AG09309 (cell line): ENCODE data around the gene C20orf141.

Experiments used
- DNase-seq: peaks from one replicate; pipeline ENCODE4 v3.0.0-alpha.2; 2010; ENCODE audit warnings: low read depth
- H3K4me3 ChIP-seq: 2 replicates; pipeline ENCODE4 v1.5.1; 2011; ENCODE audit warnings: mild to moderate bottlenecking, low read depth, low read length, moderate library complexity; ENCODE audit not compliant: control insufficient read depth
- CTCF ChIP-seq: IDR thresholded peaks from 2 replicates; pipeline ENCODE4 v1.5.1; 2011; ENCODE audit warnings: mild to moderate bottlenecking, low read depth, low read length, inconsistent platforms; ENCODE audit not compliant: insufficient read depth, control insufficient read depth; ENCODE audit errors: missing control alignments

Gene C20orf141

GRCh38 chr20:2839732-2840137 lies 24.9 kb downstream of the C20orf141 start:
- DNase-seq: no peak
- TF ChIP-seq CTCF: no peak
- peak overlapping the region; percentile 92 for H3K4me3 ChIP-seq

GRCh38 chr20:2840138-2840966 lies 25.6 kb downstream of the C20orf141 start, which contains the start of the genes PCED1A and VPS16:
Gene PCED1A (minus strand): TSS chr20:2840655. CDS start chr20:2839912, 743 bp downstream.
Gene VPS16 (plus strand): TSS chr20:2840745. CDS start chr20:2840775, 30 bp downstream.
- H3K4me3 ChIP-seq: peak within 1 kb of the TSS; percentile 92
- no peak for DNase-seq
- TF ChIP-seq CTCF: no peak

- H3K4me3 ChIP-seq: peak overlapping the region; percentile 92
- DNase-seq: no peak
- no peak for TF ChIP-seq CTCF
Measured at GRCh38 chr20:2840967-2841531, 26.3 kb downstream of the C20orf141 start.

- TF ChIP-seq CTCF: no peak
- DNase-seq: no peak
- no peak overlapping the region for H3K4me3 ChIP-seq
Measured at GRCh38 chr20:2845607-2846006, 30.8 kb downstream of the C20orf141 start.

- no peak overlapping the region for H3K4me3 ChIP-seq
- no peak for DNase-seq
- no peak for TF ChIP-seq CTCF
Measured at GRCh38 chr20:2846698-2847097, 31.9 kb downstream of the C20orf141 start.

GRCh38 chr20:2847802-2848201 lies 33.0 kb downstream of the C20orf141 start:
- H3K4me3 ChIP-seq: no peak overlapping the region
- no peak for DNase-seq
- no peak for TF ChIP-seq CTCF
